ENCODE results near the gene MAST4. TPM values are rescaled to one million over a fixed set of nuclear protein-coding genes. Genes with fewer than 3 reads are reported as not detected.

MAST4 gene
- total RNA-seq, 1 donor from 2014 or later = 0.99 TPM

DNA sequence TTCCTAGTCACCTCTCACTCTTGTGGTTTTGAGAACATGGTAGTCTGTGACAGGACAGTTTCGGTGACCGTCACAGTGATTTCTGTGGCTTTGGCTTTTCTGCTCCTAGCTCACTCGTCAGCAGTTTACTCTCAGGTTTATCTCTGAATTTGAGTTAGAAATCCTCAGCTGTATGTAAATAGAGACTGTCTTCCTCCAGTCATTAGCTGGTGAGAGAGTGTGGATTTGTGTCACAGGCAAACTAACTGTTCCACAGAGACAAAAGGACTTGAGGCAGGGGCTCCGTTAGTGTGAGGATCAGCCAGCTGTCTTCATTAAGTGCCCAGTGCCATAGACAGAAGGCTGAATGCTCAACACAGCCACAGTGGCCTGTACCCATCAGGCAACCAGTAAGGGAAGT lies 469.0 kb downstream of the MAST4 start:
- no peaks in the 10 kb centered on the region for H3K27me3 Mint-ChIP-seq (ENCODE audit: insufficient read depth, low read depth)
- TF ChIP-seq, protein P1, sequence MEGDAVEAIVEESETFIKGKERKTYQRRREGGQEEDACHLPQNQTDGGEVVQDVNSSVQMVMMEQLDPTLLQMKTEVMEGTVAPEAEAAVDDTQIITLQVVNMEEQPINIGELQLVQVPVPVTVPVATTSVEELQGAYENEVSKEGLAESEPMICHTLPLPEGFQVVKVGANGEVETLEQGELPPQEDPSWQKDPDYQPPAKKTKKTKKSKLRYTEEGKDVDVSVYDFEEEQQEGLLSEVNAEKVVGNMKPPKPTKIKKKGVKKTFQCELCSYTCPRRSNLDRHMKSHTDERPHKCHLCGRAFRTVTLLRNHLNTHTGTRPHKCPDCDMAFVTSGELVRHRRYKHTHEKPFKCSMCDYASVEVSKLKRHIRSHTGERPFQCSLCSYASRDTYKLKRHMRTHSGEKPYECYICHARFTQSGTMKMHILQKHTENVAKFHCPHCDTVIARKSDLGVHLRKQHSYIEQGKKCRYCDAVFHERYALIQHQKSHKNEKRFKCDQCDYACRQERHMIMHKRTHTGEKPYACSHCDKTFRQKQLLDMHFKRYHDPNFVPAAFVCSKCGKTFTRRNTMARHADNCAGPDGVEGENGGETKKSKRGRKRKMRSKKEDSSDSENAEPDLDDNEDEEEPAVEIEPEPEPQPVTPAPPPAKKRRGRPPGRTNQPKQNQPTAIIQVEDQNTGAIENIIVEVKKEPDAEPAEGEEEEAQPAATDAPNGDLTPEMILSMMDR (IDR thresholded peaks at IDR 0.05) = no peak
- no peak for TF ChIP-seq EZH2phosphoT487 (IDR thresholded peaks at IDR 0.05)
- no peak for TF ChIP-seq EZH2 (IDR thresholded peaks at IDR 0.05)
- no peak overlapping the region for H3K4me3 Mint-ChIP-seq

GRCh38 chr5:67065696-67066095 lies 469.5 kb downstream of the MAST4 start:
- no peak overlapping the region for H3K27ac Mint-ChIP-seq
- H3K27ac ChIP-seq = no peak overlapping the region
- no peaks in the 10 kb centered on the region for H3K9me3 Mint-ChIP-seq
- H3F3A ChIP-seq (ENCODE audit: low read depth) = peaks cover 6% of the 10 kb centered on the region
- H3K4me2 ChIP-seq = no peak overlapping the region
- H3K4me1 ChIP-seq = peaks cover 10% of the 10 kb centered on the region
- H3K27me3 ChIP-seq = no peaks in the 10 kb centered on the region
- TF ChIP-seq EZH2 (IDR thresholded peaks at IDR 0.05) (no peak), EZH2phosphoT487 (IDR thresholded peaks at IDR 0.05) (no peak)
- TF ChIP-seq, protein P1 (IDR thresholded peaks at IDR 0.05) = no peak
- no peak for DNase-seq (ENCODE audit: low spot score)
- H3K36me3 ChIP-seq = no peaks in the 10 kb centered on the region
- H3K36me3 Mint-ChIP-seq = no peaks in the 10 kb centered on the region
- no peak overlapping the region for H3K4me3 ChIP-seq
- H3K79me2 ChIP-seq (ENCODE audit: low read depth) = no peaks in the 10 kb centered on the region
- H4K20me1 ChIP-seq (ENCODE audit: low read depth) = no peaks in the 10 kb centered on the region
- no peak overlapping the region for H3K9ac ChIP-seq
- no peaks in the 10 kb centered on the region for H3K9me3 ChIP-seq (ENCODE audit: low read depth)
- no peak overlapping the region for H3K4me3 Mint-ChIP-seq
- H3K27me3 Mint-ChIP-seq (ENCODE audit: insufficient read depth, low read depth) = no peaks in the 10 kb centered on the region
- H2AFZ ChIP-seq (replicated peaks) = no peak overlapping the region
- peaks cover 15% of the 10 kb centered on the region for H3K4me1 Mint-ChIP-seq

More for the DNA sequence above, 469.0 kb downstream of the MAST4 start:
- Histone ChIP-seq H3K4me3 (no peak overlapping the region), H3F3A (ENCODE audit: low read depth) (peaks cover 6% of the 10 kb centered on the region), H3K79me2 (ENCODE audit: low read depth) (no peaks in the 10 kb centered on the region), H3K27ac (peak overlapping the region; percentile 19), H3K27me3 (no peaks in the 10 kb centered on the region), H4K20me1 (ENCODE audit: low read depth) (no peaks in the 10 kb centered on the region), H3K9me3 (ENCODE audit: low read depth) (no peaks in the 10 kb centered on the region), H3K9ac (no peak overlapping the region), H3K4me2 (peak overlapping the region; percentile 51), H2AFZ (replicated peaks) (peak overlapping the region; percentile 76), H3K36me3 (no peaks in the 10 kb centered on the region), H3K4me1 (peaks cover 10% of the 10 kb centered on the region)
- DNase-seq (ENCODE audit: low spot score) = peak; percentile 59
- Mint-ChIP-seq H3K27ac (no peak overlapping the region), H3K4me1 (peaks cover 15% of the 10 kb centered on the region), H3K9me3 (no peaks in the 10 kb centered on the region), H3K36me3 (no peaks in the 10 kb centered on the region)

DNA sequence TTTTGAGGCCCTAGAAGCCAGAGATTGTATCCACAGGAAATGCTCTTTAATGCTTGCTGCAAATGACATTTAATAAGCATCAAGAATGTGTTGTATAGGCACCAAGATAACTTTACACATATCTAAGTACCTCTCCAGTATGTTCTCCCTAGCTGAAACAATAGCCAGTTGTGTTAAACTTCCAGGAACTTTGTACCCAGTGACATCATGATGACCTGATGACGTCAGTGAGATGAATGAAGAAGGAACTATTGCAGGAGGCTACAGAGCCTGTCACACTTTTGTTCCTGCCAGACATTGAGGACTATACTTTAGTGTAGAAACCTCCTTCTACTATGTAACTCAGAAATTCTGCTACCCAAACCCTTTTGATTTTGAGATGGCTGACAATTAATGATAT lies 470.6 kb downstream of the MAST4 start:
- Mint-ChIP-seq H3K4me3 (no peak overlapping the region), H3K9me3 (no peaks in the 10 kb centered on the region), H3K27me3 (ENCODE audit: insufficient read depth, low read depth) (no peaks in the 10 kb centered on the region), H3K4me1 (peaks cover 15% of the 10 kb centered on the region), H3K36me3 (no peaks in the 10 kb centered on the region), H3K27ac (no peak overlapping the region)
- Histone ChIP-seq H2AFZ (replicated peaks) (no peak overlapping the region), H3K4me3 (no peak overlapping the region), H3K27me3 (no peaks in the 10 kb centered on the region), H3K4me1 (peaks cover 10% of the 10 kb centered on the region), H3K27ac (no peak overlapping the region), H3K4me2 (no peak overlapping the region), H3K79me2 (ENCODE audit: low read depth) (no peaks in the 10 kb centered on the region), H3F3A (ENCODE audit: low read depth) (peaks cover 6% of the 10 kb centered on the region), H4K20me1 (ENCODE audit: low read depth) (no peaks in the 10 kb centered on the region), H3K36me3 (no peaks in the 10 kb centered on the region), H3K9me3 (ENCODE audit: low read depth) (no peaks in the 10 kb centered on the region), H3K9ac (no peak overlapping the region)
- TF ChIP-seq EZH2 (IDR thresholded peaks at IDR 0.05) = no peak
- TF ChIP-seq, protein P1 (IDR thresholded peaks at IDR 0.05) = no peak
- DNase-seq (ENCODE audit: low spot score) = no peak

All from neural progenitor cell (in vitro differentiated cells).